ENCODE data around the gene HPSE2.

HPSE2 gene

GRCh38 chr10:98492763-98493162 lies 742.9 kb downstream of the HPSE2 start:
- DNase-seq (ENCODE audit: low spot score), result no peak

GRCh38 chr10:98489561-98490481 lies 745.8 kb downstream of the HPSE2 start:
- no peak for DNase-seq (ENCODE audit: low spot score)

GRCh38 chr10:98488669-98489430 lies 746.8 kb downstream of the HPSE2 start:
- DNase-seq (ENCODE audit: low spot score), result no peak

GRCh38 chr10:98487649-98488048 lies 748.0 kb downstream of the HPSE2 start:
- DNase-seq (ENCODE audit: low spot score), result no peak

GRCh38 chr10:98486421-98486820 lies 749.2 kb downstream of the HPSE2 start:
- DNase-seq (ENCODE audit: low spot score), result no peak

- DNase-seq (ENCODE audit: low spot score), result no peak
Measured at GRCh38 chr10:98485959-98486358, 749.7 kb downstream of the HPSE2 start.

- DNase-seq (ENCODE audit: low spot score), result no peak
Measured at GRCh38 chr10:98483658-98484057, 752.0 kb downstream of the HPSE2 start.

GRCh38 chr10:98482096-98482495 lies 753.6 kb downstream of the HPSE2 start:
- no peak for DNase-seq (ENCODE audit: low spot score)

- no peak for DNase-seq (ENCODE audit: low spot score)
Measured at GRCh38 chr10:98481404-98481945, 754.2 kb downstream of the HPSE2 start.

GRCh38 chr10:98478430-98479222 lies 757.0 kb downstream of the HPSE2 start:
- no peak for DNase-seq (ENCODE audit: low spot score)

- DNase-seq (ENCODE audit: low spot score), result no peak
Measured at GRCh38 chr10:98477861-98478260, 757.8 kb downstream of the HPSE2 start.

GRCh38 chr10:98474628-98475027 lies 761.0 kb downstream of the HPSE2 start:
- no peak for DNase-seq (ENCODE audit: low spot score)

- DNase-seq (ENCODE audit: low spot score), result no peak
Measured at GRCh38 chr10:98472196-98472595, 763.5 kb downstream of the HPSE2 start.

- no peak for DNase-seq (ENCODE audit: low spot score)
Measured at GRCh38 chr10:98470850-98471249, 764.8 kb downstream of the HPSE2 start.

GRCh38 chr10:98469001-98469931 lies 766.4 kb downstream of the HPSE2 start:
- no peak for DNase-seq (ENCODE audit: low spot score)

- DNase-seq (ENCODE audit: low spot score), result peak; percentile 92
Measured at GRCh38 chr10:98467506-98468318, 767.9 kb downstream of the HPSE2 start.

GRCh38 chr10:98466861-98467505 lies 768.7 kb downstream of the HPSE2 start:
- DNase-seq (ENCODE audit: low spot score), result no peak

GRCh38 chr10:98465866-98466265 lies 769.8 kb downstream of the HPSE2 start:
- DNase-seq (ENCODE audit: low spot score), result no peak

- DNase-seq (ENCODE audit: low spot score), result no peak
Measured at GRCh38 chr10:98463976-98464754, 771.5 kb downstream of the HPSE2 start.

Data from LoVo (cell line).